DMS114 treated with DMSO at 0.1 percent for 48 hours (cell line): ENCODE data around the gene FZR1.
A peak's percentile ranks its signal among the peaks of the same experiment; 100 is the strongest.

Source experiments
- DNase-seq: peaks from one replicate; lab custom pipeline; 2025; ENCODE audit not compliant: unreplicated experiment; lab: John Stamatoyannopoulos, UW

Gene FZR1

GRCh38 chr19:3505598-3506383, at the start of gene FZR1:
Gene FZR1 (plus strand): TSS chr19:3506311. CDS start chr19:3522990, 16,679 bp downstream.
- peak; percentile 80 for DNase-seq

GRCh38 chr19:3456925-3457527, 49.1 kb upstream of the FZR1 start:
- DNase-seq: no peak

- DNase-seq: no peak
Observed at GRCh38 chr19:3457528-3458228, 48.4 kb upstream of the FZR1 start.

- no peak for DNase-seq
Observed at GRCh38 chr19:3458229-3459088, 47.7 kb upstream of the FZR1 start.

GRCh38 chr19:3459089-3459881, 46.8 kb upstream of the FZR1 start:
- no peak for DNase-seq

GRCh38 chr19:3459965-3460582, 46.0 kb upstream of the FZR1 start:
- no peak for DNase-seq

- DNase-seq: no peak
Observed at GRCh38 chr19:3462991-3463713, 43.0 kb upstream of the FZR1 start.

- no peak for DNase-seq
Observed at GRCh38 chr19:3463714-3464586, 42.2 kb upstream of the FZR1 start.

GRCh38 chr19:3464587-3465235, 41.4 kb upstream of the FZR1 start:
- DNase-seq: no peak

- no peak for DNase-seq
Observed at GRCh38 chr19:3465552-3465951, 40.6 kb upstream of the FZR1 start.

- no peak for DNase-seq
Observed at GRCh38 chr19:3466635-3467034, 39.5 kb upstream of the FZR1 start.

- DNase-seq: no peak
Observed at GRCh38 chr19:3467437-3468198, 38.5 kb upstream of the FZR1 start.

- no peak for DNase-seq
Observed at GRCh38 chr19:3468211-3468610, 37.9 kb upstream of the FZR1 start.

GRCh38 chr19:3469638-3470499, 36.2 kb upstream of the FZR1 start:
- no peak for DNase-seq

- DNase-seq: no peak
Observed at GRCh38 chr19:3470500-3471128, 35.5 kb upstream of the FZR1 start.
